Prostate gland (tissue), 2 donors: Measurements from ENCODE around the gene NFATC1. TPM values are rescaled to one million over a fixed set of nuclear protein-coding genes. Genes with fewer than 3 reads are reported as not detected.

Experiments
- DNase-seq: peaks from one replicate; pipeline ENCODE4 v3.0.0-alpha.2; 2019; ENCODE audit warnings: low spot score
- H3K27ac ChIP-seq, 2 donors: fragments of 200-600 bp; sonication (generic); 2 replicates each; pipeline ENCODE4 v1.5.1; 2017 to 2019
- H3K27me3 ChIP-seq: fragments of 200-600 bp; sonication (generic); replicated peaks from 2 replicates; pipeline ENCODE4 v1.5.1; 2019; ENCODE audit not compliant: insufficient read depth
- H3K36me3 ChIP-seq, 2 donors: fragments of 200-600 bp; sonication (generic); 1 replicate in 1 of 2; 2 replicates in 1 of 2; pipeline versions ENCODE4 v1.5.1 to v1.8.1; 2017 to 2019
- H3K4me1 ChIP-seq: fragments of 200-600 bp; sonication (generic); replicated peaks from 2 replicates; pipeline ENCODE4 v1.5.1; 2019
- H3K4me3 ChIP-seq, 2 donors: fragments of 200-600 bp; sonication (generic); 2 replicates each; pipeline ENCODE4 v1.5.1; 2017 to 2019
- H3K9me3 ChIP-seq: fragments of 200-600 bp; sonication (generic); 2 replicates; pipeline ENCODE4 v1.5.1; 2017
- POLR2A ChIP-seq: fragments of 450-650 bp; IDR thresholded peaks from one replicate; pipeline ENCODE4 v1.6.1; 2016; ENCODE audit warnings: antibody characterized with exemption, mild to moderate bottlenecking
- POLR2AphosphoS5 ChIP-seq: sonication (generic); formaldehyde crosslinking; IDR thresholded peaks from one replicate; pipeline ENCODE4 v1.6.1; 2017; ENCODE audit warnings: antibody characterized with exemption
- WGBS: methylation state at CpG from one replicate; pipeline ENCODE4 v1.1.5; 2018; 5-methylcytosine and 5-hydroxymethylcytosine counted together
- intact Hi-C: fragments of 100-400 bp; cut with DNase I; formaldehyde crosslinking; loops from one replicate; pipeline ENCODE4 v1.14.2; 2022
- total RNA-seq, 2 donors: library from RNA; depleted of rRNA; stranded (reverse); fragments of >200 nt; gene quantifications; one replicate each; pipeline ENCODE4 v1.1.0, GENCODE V29; 2016
- TF ChIP-seq, protein P1 (sequence below), 4 experiments: fragments of 200-600 bp in 2 of 4; fragments of 450-650 bp in 2 of 4; sonication (generic) in 2 of 4; IDR thresholded peaks; 1 replicate in 3 of 4; 2 replicates in 1 of 4; pipeline ENCODE4 v1.5.1; 2016 to 2019; ENCODE audit warnings: antibody characterized with exemption in 4 of 4, mild to moderate bottlenecking in 2 of 4, moderate library complexity in 2 of 4

NFATC1 gene
- total RNA-seq, 2 donors from 2014 or later, result 16.8 to 24.6 TPM

- H3K27me3 ChIP-seq, result no peaks in the 10 kb centered on the region
- peaks cover 6% of the 10 kb centered on the region for H3K4me1 ChIP-seq
- no peak overlapping the region for H3K4me3 ChIP-seq
- intact Hi-C loops, result loop anchor here (5.0 kb wide), 1 partner anchor 106 kb away; no protein-coding TSS in a partner anchor
- WGBS, result 85% methylated on average over 18 of the region's 18 CpGs
- TF ChIP-seq, protein P1, sequence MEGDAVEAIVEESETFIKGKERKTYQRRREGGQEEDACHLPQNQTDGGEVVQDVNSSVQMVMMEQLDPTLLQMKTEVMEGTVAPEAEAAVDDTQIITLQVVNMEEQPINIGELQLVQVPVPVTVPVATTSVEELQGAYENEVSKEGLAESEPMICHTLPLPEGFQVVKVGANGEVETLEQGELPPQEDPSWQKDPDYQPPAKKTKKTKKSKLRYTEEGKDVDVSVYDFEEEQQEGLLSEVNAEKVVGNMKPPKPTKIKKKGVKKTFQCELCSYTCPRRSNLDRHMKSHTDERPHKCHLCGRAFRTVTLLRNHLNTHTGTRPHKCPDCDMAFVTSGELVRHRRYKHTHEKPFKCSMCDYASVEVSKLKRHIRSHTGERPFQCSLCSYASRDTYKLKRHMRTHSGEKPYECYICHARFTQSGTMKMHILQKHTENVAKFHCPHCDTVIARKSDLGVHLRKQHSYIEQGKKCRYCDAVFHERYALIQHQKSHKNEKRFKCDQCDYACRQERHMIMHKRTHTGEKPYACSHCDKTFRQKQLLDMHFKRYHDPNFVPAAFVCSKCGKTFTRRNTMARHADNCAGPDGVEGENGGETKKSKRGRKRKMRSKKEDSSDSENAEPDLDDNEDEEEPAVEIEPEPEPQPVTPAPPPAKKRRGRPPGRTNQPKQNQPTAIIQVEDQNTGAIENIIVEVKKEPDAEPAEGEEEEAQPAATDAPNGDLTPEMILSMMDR (IDR thresholded peaks at IDR 0.05), result no peak
- TF ChIP-seq POLR2A (no peak), POLR2AphosphoS5 (no peak)
- H3K27ac ChIP-seq, result no peak overlapping the region
- H3K9me3 ChIP-seq, result no peaks in the 10 kb centered on the region
- no peaks in the 10 kb centered on the region for H3K36me3 ChIP-seq
- DNase-seq, result no peak
Observed at GRCh38 chr18:79530821-79531220, 135.1 kb downstream of the NFATC1 start.

DNA sequence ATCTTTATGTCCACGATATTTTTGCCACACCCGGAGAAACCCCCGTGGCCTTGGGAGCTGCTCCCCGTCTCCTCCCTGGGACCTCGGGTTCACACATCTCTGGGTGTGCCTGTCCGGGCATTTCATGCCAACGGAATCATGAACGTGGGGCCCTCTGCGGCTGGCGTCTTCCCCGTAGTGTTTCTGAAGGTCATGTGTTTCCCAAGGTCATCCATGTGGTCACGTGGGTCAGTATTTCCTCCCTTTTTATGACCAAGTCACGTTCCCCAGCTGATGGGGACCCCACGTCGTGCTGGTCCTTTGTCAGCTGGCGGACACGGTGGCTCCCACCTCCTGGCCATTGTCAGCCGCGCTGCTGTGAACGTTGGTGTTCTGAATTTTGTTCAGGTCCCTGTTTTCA is 135.7 kb downstream of the NFATC1 start:
- Histone ChIP-seq H3K4me3 (no peak overlapping the region), H3K9me3 (no peaks in the 10 kb centered on the region), H3K36me3 (no peaks in the 10 kb centered on the region), H3K27ac (no peak overlapping the region), H3K27me3 (no peaks in the 10 kb centered on the region), H3K4me1 (peaks cover under 1% of the 10 kb centered on the region)
- TF ChIP-seq POLR2AphosphoS5 (no peak), POLR2A (no peak)
- TF ChIP-seq, protein P1 (IDR thresholded peaks at IDR 0.05), result no peak
- intact Hi-C loops, result loop anchor here (5.0 kb wide), 1 partner anchor 106 kb away; no protein-coding TSS in a partner anchor
- DNase-seq, result no peak
- WGBS, result 62% methylated on average over 20 of the region's 20 CpGs

- intact Hi-C loops, result loop anchor here (5.0 kb wide), 1 partner anchor 105 kb away; no protein-coding TSS in a partner anchor
- no peak overlapping the region for H3K27ac ChIP-seq
- no peaks in the 10 kb centered on the region for H3K9me3 ChIP-seq
- no peaks in the 10 kb centered on the region for H3K36me3 ChIP-seq
- H3K4me3 ChIP-seq, result no peak overlapping the region
- DNase-seq, result no peak
- TF ChIP-seq, protein P1 (IDR thresholded peaks at IDR 0.05), result no peak
- TF ChIP-seq POLR2A (no peak), POLR2AphosphoS5 (no peak)
- 37% methylated on average over 18 of the region's 18 CpGs for WGBS
- H3K27me3 ChIP-seq, result no peaks in the 10 kb centered on the region
- H3K4me1 ChIP-seq, result no peaks in the 10 kb centered on the region
Observed at GRCh38 chr18:79531926-79532312, 136.2 kb downstream of the NFATC1 start.

DNA sequence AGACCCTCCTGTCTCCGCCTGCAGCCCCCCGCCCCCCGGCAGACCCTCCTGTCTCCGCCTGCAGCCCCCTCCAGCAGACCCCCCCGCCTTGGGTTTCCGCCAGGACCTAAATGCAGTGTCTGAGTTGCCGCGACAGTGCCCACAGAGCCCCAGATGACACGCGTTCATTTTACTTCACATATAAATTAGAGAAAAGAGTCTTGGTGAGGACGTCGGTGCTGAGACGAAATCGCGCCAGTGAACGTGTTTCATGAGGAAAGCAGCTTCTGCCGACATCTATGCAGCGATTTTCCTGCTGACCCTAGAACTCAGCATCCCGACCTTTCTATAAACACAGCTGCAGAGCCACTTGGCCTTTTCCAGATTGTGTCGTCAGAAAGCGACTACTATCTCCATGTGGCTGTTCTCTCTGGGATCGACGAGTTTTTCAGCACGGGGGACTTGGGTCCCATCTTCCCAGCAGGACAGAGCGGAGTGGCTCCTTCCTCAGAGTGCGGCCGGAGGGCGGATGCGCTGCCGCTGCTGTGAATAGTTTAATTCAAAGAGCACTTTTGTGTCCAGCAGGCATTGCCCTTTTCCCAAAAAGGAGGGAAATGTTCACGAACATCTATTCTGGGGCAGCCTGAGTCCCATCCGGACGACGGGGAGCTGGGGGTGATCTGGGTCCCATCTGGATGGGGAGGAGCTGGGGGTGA is 136.7 kb downstream of the NFATC1 start:
- no peak for DNase-seq
- no peaks in the 10 kb centered on the region for H3K36me3 ChIP-seq
- intact Hi-C loops, result loop anchor here (5.0 kb wide), 1 partner anchor 105 kb away; no protein-coding TSS in a partner anchor
- 54% methylated on average over 34 of the region's 34 CpGs for WGBS
- no peaks in the 10 kb centered on the region for H3K4me1 ChIP-seq
- no peak overlapping the region for H3K4me3 ChIP-seq
- no peaks in the 10 kb centered on the region for H3K27me3 ChIP-seq
- TF ChIP-seq POLR2A, result no peak
- TF ChIP-seq, protein P1 (IDR thresholded peaks at IDR 0.05), result no peak
- H3K9me3 ChIP-seq, result no peaks in the 10 kb centered on the region
- no peak overlapping the region for H3K27ac ChIP-seq

- WGBS, result 84% methylated on average over 13 of the region's 13 CpGs
- no peak for DNase-seq
- Histone ChIP-seq H3K4me3 (no peak overlapping the region), H3K27ac (no peak overlapping the region), H3K27me3 (no peaks in the 10 kb centered on the region), H3K9me3 (no peaks in the 10 kb centered on the region), H3K36me3 (no peaks in the 10 kb centered on the region), H3K4me1 (no peaks in the 10 kb centered on the region)
- intact Hi-C loops, result loop anchor here (5.0 kb wide), 1 partner anchor 104 kb away; no protein-coding TSS in a partner anchor
- TF ChIP-seq POLR2A (no peak), POLR2AphosphoS5 (no peak)
- TF ChIP-seq, protein P1 (IDR thresholded peaks at IDR 0.05), result no peak
Observed at GRCh38 chr18:79533146-79533545, 137.4 kb downstream of the NFATC1 start.
